NCI-H2227 (cell line): ENCODE data around the gene PAFAH2.
"Not testable (repeated sequence)": the region's sequence is repeated elsewhere in the genome, so short reads cannot be mapped to it uniquely, and the experiment has no call there.

ENCODE experiments used
- DNase-seq: peaks from one replicate; lab custom pipeline; 2025; ENCODE audit not compliant: unreplicated experiment; lab: John Stamatoyannopoulos, UW

The PAFAH2 gene

GRCh38 chr1:25987951-25988350 lies 9.9 kb downstream of the PAFAH2 start:
- no peak for DNase-seq

DNA sequence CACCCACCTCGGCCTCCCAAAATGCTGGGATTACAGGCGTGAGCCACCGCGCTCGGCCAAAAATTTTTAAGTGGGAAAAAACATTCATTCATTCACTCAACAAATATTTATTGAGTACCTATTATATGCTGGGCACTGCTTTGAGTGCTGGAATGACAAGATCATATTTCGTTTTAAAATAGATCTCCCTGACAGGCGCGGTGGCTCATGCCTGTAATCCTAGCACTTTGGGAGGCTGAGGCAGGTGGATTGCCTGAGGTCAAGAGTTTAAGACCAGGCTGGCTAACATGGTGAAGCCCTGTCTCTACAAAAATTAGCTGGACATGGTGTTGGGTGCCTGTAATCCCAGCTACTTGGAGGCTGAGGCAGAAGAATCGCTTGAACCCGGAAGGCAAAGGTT lies 11.1 kb downstream of the PAFAH2 start:
- DNase-seq, result not testable (repeated sequence)

DNA sequence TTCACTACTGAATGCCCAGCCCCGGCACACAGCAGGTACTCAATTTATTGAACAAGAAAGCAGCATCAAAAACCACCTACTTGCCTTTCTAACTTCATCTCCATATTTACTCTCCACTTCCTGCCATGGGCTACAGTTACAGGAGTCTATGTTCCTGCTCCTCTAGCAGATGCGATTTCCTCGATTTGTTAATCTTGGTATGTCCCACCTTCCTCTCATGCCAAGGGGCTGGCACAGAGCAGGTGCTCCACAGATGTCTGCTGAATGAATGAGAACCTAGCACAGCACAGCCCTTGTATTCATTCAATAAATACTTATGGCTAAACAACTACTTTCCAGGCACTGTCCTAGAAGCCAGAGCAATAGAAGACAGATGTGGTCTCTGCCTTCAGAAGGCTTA lies 12.2 kb downstream of the PAFAH2 start:
- DNase-seq, result no peak

DNA sequence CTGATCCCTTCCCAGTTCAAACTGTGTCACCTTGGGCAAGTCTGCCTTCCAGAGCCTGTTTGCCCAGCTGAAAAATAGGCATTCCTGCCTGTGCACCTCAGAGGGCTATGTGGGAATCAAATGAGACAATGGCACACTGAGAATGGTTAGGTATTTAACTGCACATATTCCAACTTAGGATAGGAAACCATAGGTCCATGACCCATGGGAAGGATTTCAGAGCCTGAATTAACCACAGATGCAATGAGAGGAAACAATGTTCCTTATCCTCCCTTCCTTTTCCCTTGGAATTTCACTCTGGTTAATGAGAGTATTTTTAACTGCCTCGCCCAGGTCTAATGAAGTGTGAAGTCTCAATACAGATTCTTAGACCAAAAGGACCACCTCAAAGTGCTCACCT lies 12.7 kb downstream of the PAFAH2 start:
- DNase-seq, result no peak

GRCh38 chr1:25979210-25979609 lies 18.7 kb downstream of the PAFAH2 start:
- no peak for DNase-seq

GRCh38 chr1:25978403-25978802 lies 19.5 kb downstream of the PAFAH2 start:
- no peak for DNase-seq

- DNase-seq, result no peak
Measured at GRCh38 chr1:25977801-25978200, 20.1 kb downstream of the PAFAH2 start.

GRCh38 chr1:25973610-25974321 lies 24.1 kb downstream of the PAFAH2 start:
- no peak for DNase-seq

DNA sequence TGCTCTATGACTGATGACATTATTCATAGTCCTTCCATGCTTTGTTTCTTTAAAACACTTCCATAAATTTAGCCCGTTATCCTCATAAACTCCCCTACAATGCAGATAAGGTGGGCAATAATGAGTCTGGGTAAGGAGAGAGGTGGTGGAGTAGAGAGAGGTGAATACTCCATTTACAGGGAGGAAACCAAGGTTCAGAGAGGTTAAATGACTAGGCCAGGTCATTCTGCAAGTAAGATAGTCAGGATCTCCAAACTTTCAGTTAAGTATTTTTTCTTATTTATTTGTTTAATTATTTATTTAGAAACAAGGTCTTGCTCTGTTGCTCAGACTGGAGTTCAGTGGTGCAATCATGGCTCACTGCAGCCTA lies 26.1 kb downstream of the PAFAH2 start:
- no peak for DNase-seq

GRCh38 chr1:25971066-25971810 lies 26.6 kb downstream of the PAFAH2 start:
- no peak for DNase-seq

- no peak for DNase-seq
Measured at GRCh38 chr1:25967308-25967707, 30.6 kb downstream of the PAFAH2 start.

DNA sequence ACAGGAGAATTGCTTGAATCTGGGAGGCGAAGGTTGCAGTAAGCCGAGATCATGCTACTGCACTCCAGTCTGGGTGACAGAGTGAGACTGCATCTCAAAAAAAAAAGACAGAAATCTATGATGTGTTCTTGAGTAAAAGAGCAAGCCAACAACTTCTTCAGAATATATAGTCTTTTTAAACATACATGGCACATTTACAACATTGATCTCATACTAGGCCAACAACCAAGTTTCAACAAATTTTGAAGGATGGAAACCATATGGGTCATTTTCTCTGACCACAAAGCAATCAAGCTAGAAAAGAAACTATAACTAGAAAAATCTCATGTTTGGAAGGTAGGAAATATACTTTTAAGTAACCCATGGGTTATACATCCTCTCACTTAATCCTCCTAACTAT lies 38.3 kb downstream of the PAFAH2 start:
- DNase-seq, result no peak

- DNase-seq, result no peak
Measured at GRCh38 chr1:25958465-25958864, 39.4 kb downstream of the PAFAH2 start.

GRCh38 chr1:25955553-25955952 lies 42.3 kb downstream of the PAFAH2 start:
- DNase-seq, result no peak

GRCh38 chr1:25954282-25954938 lies 43.5 kb downstream of the PAFAH2 start:
- no peak for DNase-seq

DNA sequence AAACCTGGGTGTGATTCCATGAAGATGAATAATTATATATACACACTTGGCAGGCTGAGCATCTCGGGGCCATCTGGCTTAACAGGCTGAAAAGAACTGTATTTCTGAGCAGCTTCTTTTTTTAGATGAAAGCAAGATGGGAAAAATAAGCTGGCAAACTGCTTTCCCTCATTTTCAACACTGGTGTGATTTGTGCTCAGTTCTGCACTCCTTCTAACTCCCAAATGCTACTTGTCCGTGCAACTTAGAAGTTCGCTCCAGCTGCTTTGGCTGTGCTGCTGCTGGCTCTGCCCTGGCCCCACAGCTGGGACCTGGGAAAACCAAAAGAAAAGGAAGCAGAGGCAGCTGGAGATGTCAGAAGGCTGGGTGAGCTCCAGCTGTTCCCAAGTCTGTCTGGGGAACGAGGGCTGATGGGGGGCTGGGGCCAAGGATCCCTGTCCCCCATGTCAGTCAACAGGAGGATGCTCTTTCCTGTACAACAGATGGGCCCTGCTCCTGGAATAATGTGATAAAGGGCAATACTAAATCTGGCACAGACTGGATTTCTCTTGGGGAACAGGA lies 44.9 kb downstream of the PAFAH2 start:
- no peak for DNase-seq

GRCh38 chr1:25948641-25949040 lies 49.2 kb downstream of the PAFAH2 start:
- DNase-seq, result no peak

DNA sequence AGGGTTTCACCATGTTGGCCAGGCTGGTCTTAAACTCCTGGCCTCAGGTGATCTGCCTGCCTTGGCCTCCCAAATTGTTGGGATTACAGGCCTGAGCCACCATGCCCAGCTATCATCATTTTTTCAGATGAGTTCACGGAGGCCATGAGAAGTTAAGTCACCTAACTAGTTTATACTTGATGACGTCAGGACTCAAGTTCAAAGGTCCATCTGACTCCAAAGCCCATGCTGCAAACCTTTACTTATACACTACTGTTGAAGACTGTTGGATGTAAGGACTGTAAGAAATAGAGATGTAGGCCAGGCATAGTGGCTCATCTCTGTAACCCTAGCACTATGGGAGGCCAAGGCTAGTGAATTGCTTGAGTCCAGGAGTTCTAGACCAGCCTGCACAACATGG lies 50.8 kb downstream of the PAFAH2 start:
- no peak for DNase-seq

DNA sequence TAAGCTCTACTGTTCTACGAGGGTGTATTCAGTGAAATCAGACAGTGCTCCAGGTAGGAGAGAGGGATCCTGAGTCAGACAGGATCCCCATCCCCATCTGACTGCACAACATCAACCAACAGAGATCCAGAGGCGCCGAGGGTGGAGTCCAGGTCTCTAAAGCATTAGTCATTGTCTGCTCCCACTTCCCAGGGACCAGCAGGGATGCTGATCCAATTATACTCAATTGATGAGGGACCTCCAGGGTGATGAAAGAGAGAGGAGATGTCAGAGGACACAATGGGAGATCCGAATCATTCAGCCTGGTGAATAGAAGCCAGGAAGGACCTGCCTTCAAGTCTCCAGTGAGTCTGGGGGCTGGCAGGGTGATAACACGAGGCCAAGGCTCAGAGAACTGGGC lies 52.1 kb downstream of the PAFAH2 start:
- DNase-seq, result no peak

GRCh38 chr1:25944986-25945385 lies 52.9 kb downstream of the PAFAH2 start:
- DNase-seq, result no peak

GRCh38 chr1:25943511-25943910 lies 54.4 kb downstream of the PAFAH2 start:
- not testable (repeated sequence) for DNase-seq

DNA sequence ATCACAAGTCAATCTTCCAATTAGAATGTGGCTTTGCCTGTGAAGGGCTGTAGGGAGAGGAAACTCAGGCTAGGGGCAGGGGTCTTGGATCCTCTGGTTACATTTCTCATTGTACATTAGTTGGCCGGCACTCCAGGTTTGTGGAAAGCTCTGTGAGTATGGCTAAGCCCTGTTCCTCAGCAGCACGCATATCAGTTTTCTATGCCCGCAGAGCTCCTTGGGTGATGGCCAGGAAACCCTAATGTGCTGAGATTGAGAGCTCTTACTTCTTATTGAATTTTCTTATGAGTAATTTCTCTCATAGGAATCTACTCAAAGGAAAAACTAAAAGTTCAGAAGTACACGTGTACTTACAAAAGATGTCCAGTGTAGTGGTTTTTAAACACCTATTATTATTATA lies 60.9 kb downstream of the PAFAH2 start:
- DNase-seq, result no peak
